B cell (primary cell): ENCODE data around the gene MEG3. TPM values are rescaled to one million over a fixed set of nuclear protein-coding genes. Genes with fewer than 3 reads are reported as not detected.

Source experiments
- ATAC-seq: fragments of 200-7000 bp; cut with Tn5 transposase; one replicate; pipeline ENCODE4 v1.10.0; 2021; ENCODE audit warnings: low read depth, mild to moderate bottlenecking, moderate number of reproducible peaks, moderate library complexity
- CTCF ChIA-PET: fragments of 350-600 bp; sonication (Branson Sonifier 250); formaldehyde crosslinking; loops from one replicate; lab custom pipeline; 2021; ENCODE audit warnings: antibody characterized with exemption, inconsistent platforms; lab: Charles Lee
- POLR2A ChIA-PET: fragments of 350-600 bp; sonication (Branson Sonifier 250); formaldehyde crosslinking; loops from one replicate; lab custom pipeline; 2021; ENCODE audit warnings: antibody characterized with exemption; lab: Charles Lee
- DNase-seq: peaks from one replicate; pipeline ENCODE4 v3.0.0; 2013
- H2AFZ ChIP-seq: 2 replicates; pipeline ENCODE4 v1.6.1; 2012; ENCODE audit warnings: mild to moderate bottlenecking, low read depth, low read length; ENCODE audit not compliant: insufficient read depth, poor library complexity, severe bottlenecking
- H3K27ac ChIP-seq, 2 donors: 1 replicate in 1 of 2; 2 replicates in 1 of 2; pipeline ENCODE4 v1.5.1; 2012 to 2013; ENCODE audit warnings: low read length in 2 of 2, mild to moderate bottlenecking in 2 of 2, moderate library complexity in 1 of 2
- H3K27me3 ChIP-seq, 4 experiments: fragments of 200-600 bp in 1 of 4; sonication (generic) in 1 of 4; replicated peaks in 1 of 4; 1 replicate in 2 of 4; 2 replicates in 2 of 4; pipeline versions ENCODE4 v1.6.1 to v1.7.0; 2013 to 2016; ENCODE audit warnings: low read length in 3 of 4, mild to moderate bottlenecking in 2 of 4, mixed read lengths in 1 of 4, moderate library complexity in 1 of 4; ENCODE audit not compliant: insufficient read depth in 4 of 4, control insufficient read depth in 3 of 4; ENCODE audit errors: control extremely low read depth in 1 of 4
- H3K36me3 ChIP-seq, 2 experiments: replicated peaks in 1 of 2; 1 replicate in 1 of 2; 2 replicates in 1 of 2; pipeline versions ENCODE4 v1.6.1 to v1.7.1; 2013; ENCODE audit warnings: low read length in 1 of 2; ENCODE audit not compliant: insufficient read depth in 2 of 2, control insufficient read depth in 1 of 2; ENCODE audit errors: control extremely low read depth in 1 of 2, extremely low read depth in 1 of 2
- H3K4me1 ChIP-seq, 2 donors: fragments of 200-600 bp in 1 of 2; sonication (generic) in 1 of 2; 1 replicate in 1 of 2; 2 replicates in 1 of 2; pipeline versions ENCODE4 v1.5.1 to v1.6.1; 2013 to 2017; ENCODE audit warnings: low read length in 2 of 2; ENCODE audit not compliant: control insufficient read depth in 2 of 2, insufficient read depth in 2 of 2
- H3K4me2 ChIP-seq: replicated peaks from 2 replicates; pipeline ENCODE3; 2012; ENCODE audit warnings: mild to moderate bottlenecking, low read depth, low read length; ENCODE audit not compliant: poor library complexity, severe bottlenecking
- H3K4me3 ChIP-seq, 5 experiments: fragments of 200-600 bp in 1 of 5; sonication (generic) in 1 of 5; 1 replicate in 3 of 5; 2 replicates in 2 of 5; pipeline versions ENCODE4 v1.5.1 to v1.7.0; 2011 to 2016; ENCODE audit warnings: low read length in 4 of 5, mild to moderate bottlenecking in 4 of 5, low read depth in 2 of 5, control low read depth in 1 of 5, moderate library complexity in 1 of 5; ENCODE audit not compliant: insufficient read depth in 1 of 5; ENCODE audit errors: control extremely low read depth in 1 of 5, extremely low read depth in 1 of 5
- H3K79me2 ChIP-seq: fragments of 200-600 bp; sonication (generic); one replicate; pipeline ENCODE4 v1.6.0; 2016; ENCODE audit warnings: low read length; ENCODE audit not compliant: control insufficient read depth, insufficient read depth
- H3K9ac ChIP-seq: fragments of 200-600 bp; sonication (generic); 2 replicates; pipeline ENCODE4 v1.6.1; 2017; ENCODE audit warnings: mild to moderate bottlenecking, low read length, moderate library complexity
- H3K9me3 ChIP-seq, 3 donors: one replicate each; pipeline versions ENCODE4 v1.6.1 to v1.7.1; 2013; ENCODE audit warnings: low read length in 2 of 3; ENCODE audit not compliant: control insufficient read depth in 2 of 3, insufficient read depth in 1 of 3; ENCODE audit errors: control extremely low read depth in 1 of 3
- H4K20me1 ChIP-seq: 2 replicates; pipeline ENCODE4 v1.6.0; 2012; ENCODE audit warnings: mild to moderate bottlenecking, low read length; ENCODE audit not compliant: insufficient read depth, control insufficient read depth, poor library complexity, severe bottlenecking
- H3K27ac Mint-ChIP-seq: one replicate; pipeline ENCODE4 v1.8.0; 2021; ENCODE audit warnings: mixed read lengths
- H3K27me3 Mint-ChIP-seq: one replicate; pipeline ENCODE4 v1.8.0; 2021; ENCODE audit warnings: mixed read lengths
- H3K4me1 Mint-ChIP-seq: one replicate; pipeline ENCODE4 v1.8.0; 2021; ENCODE audit warnings: mixed read lengths
- H3K4me3 Mint-ChIP-seq: one replicate; pipeline ENCODE4 v1.8.0; 2021; ENCODE audit warnings: mixed read lengths
- H3K9me3 Mint-ChIP-seq: one replicate; pipeline ENCODE4 v1.8.0; 2022; ENCODE audit warnings: mixed read lengths; ENCODE audit not compliant: insufficient read depth
- CTCF ChIP-seq: fragments of 200-600 bp; IDR thresholded peaks from one replicate; pipeline ENCODE4 v1.8.0; 2022; ENCODE audit warnings: antibody characterized with exemption, mild to moderate bottlenecking
- EZH2 ChIP-seq: IDR thresholded peaks from 2 replicates; pipeline ENCODE4 v1.6.1; 2012; ENCODE audit warnings: borderline replicate concordance, low read depth, mild to moderate bottlenecking, moderate library complexity, low read length; ENCODE audit not compliant: insufficient read depth, poor library complexity, severe bottlenecking
- WGBS: methylation state at CpG from one replicate; pipeline ENCODE4 v1.1.5; 2013; ENCODE audit warnings: missing lambda C conversion rate; ENCODE audit not compliant: insufficient coverage; 5-methylcytosine and 5-hydroxymethylcytosine counted together
- intact Hi-C: fragments of 100-400 bp; cut with micrococcal nuclease; formaldehyde crosslinking; loops from one replicate; pipeline ENCODE4 v1.10.0; 2022
- polyA plus RNA-seq: library from polyadenylated mRNA; depleted of rRNA; stranded (reverse); fragments of >200 nt; gene quantifications from 2 replicates; pipeline ENCODE4 v1.2.3, GENCODE V29; 2012
- total RNA-seq, 2 donors: library from RNA; stranded (reverse); fragments of 120-200 nt in 1 of 2; gene quantifications; 1 replicate in 1 of 2; 2 replicates in 1 of 2; pipeline versions ENCODE4 v1.2.3 to v1.2.4, GENCODE V29; 2013 to 2022

The MEG3 gene
- total and polyA plus RNA-seq, 2 donors (not counting 1 experiment from before 2014, with no cell fraction given) = 0.13 TPM; not detected in 1

DNA sequence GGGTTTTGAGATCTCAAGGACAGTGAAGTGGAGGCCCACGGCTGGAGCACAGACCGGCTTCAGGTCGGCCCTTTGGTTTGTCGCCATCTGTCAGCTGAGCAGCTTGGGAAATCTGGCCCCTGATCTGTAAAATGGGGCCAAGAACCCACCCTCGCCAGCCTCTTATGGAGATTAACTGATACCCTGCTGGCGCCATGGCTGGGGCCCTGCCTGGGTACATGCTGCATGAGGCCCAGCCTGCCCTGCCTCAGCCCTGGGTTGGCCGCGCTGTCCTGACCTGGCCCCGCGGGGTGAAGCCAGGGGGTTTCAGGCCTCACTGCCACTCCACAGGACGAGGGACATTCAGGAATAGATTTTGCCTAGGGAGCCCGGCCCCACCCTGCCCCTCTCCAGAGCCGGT, 33.9 kb upstream of the MEG3 start:
- WGBS = 84% methylated on average over 12 of the region's 13 CpGs
- Histone ChIP-seq H3K9ac (no peak overlapping the region), H3K4me1 (no peaks in the 10 kb centered on the region), H3K27ac (no peak overlapping the region), H3K79me2 (no peaks in the 10 kb centered on the region), H3K4me3 (no peak overlapping the region), H3K4me2 (no peak overlapping the region), H2AFZ (no peak overlapping the region), H3K9me3 (no peaks in the 10 kb centered on the region), H3K36me3 (no peaks in the 10 kb centered on the region), H4K20me1 (no peaks in the 10 kb centered on the region), H3K27me3 (no peaks in the 10 kb centered on the region)
- Mint-ChIP-seq H3K27me3 (peaks cover 5% of the 10 kb centered on the region), H3K4me1 (no peaks in the 10 kb centered on the region), H3K4me3 (no peak overlapping the region), H3K9me3 (no peaks in the 10 kb centered on the region), H3K27ac (no peak overlapping the region)
- DNase-seq (no peak), ATAC-seq (no peak)
- ChIA-PET POLR2A (no interaction called here), CTCF (no interaction called here)
- intact Hi-C loops = no loop called here
- TF ChIP-seq EZH2 (no peak), CTCF (no peak)

- no peaks in the 10 kb centered on the region for H3K9me3 Mint-ChIP-seq
- H3K36me3 ChIP-seq = no peaks in the 10 kb centered on the region
- no peak overlapping the region for H3K9ac ChIP-seq
- peaks cover 5% of the 10 kb centered on the region for H3K27me3 Mint-ChIP-seq
- DNase-seq (no peak), ATAC-seq (no peak)
- no CpG with 5 or more reads among the region's 4 CpGs for WGBS
- H3K27me3 ChIP-seq = no peaks in the 10 kb centered on the region
- no peaks in the 10 kb centered on the region for H4K20me1 ChIP-seq
- ChIA-PET POLR2A (no interaction called here), CTCF (no interaction called here)
- intact Hi-C loops = no loop called here
- no peak overlapping the region for H3K4me3 Mint-ChIP-seq
- no peaks in the 10 kb centered on the region for H3K9me3 ChIP-seq
- H3K4me2 ChIP-seq = no peak overlapping the region
- H3K27ac Mint-ChIP-seq = no peak overlapping the region
- H2AFZ ChIP-seq = no peak overlapping the region
- no peak for TF ChIP-seq CTCF
- no peak for TF ChIP-seq EZH2
- no peak overlapping the region for H3K27ac ChIP-seq
- no peaks in the 10 kb centered on the region for H3K4me1 Mint-ChIP-seq
- no peaks in the 10 kb centered on the region for H3K79me2 ChIP-seq
- no peak overlapping the region for H3K4me3 ChIP-seq
- H3K4me1 ChIP-seq = no peaks in the 10 kb centered on the region
Measured at GRCh38 chr14:100796946-100797345, 29.0 kb upstream of the MEG3 start.
